Retinal pigment epithelial cell (primary cell): ENCODE data around the gene HPSE2.

ENCODE experiments used
- DNase-seq: peaks from one replicate; pipeline ENCODE4 v3.0.0-alpha.2; 2010; ENCODE audit warnings: low read depth
- H3K4me3 ChIP-seq: 2 replicates; pipeline ENCODE4 v1.5.1; 2011; ENCODE audit warnings: mild to moderate bottlenecking, low read length, control low read depth, moderate library complexity
- TF ChIP-seq, protein P1 (sequence below): conservative IDR thresholded peaks from 2 replicates; pipeline ENCODE4 v1.5.1; 2011; ENCODE audit warnings: low read depth, low read length, control low read depth, inconsistent platforms

Gene HPSE2

GRCh38 chr10:98456686-98457482 lies 778.8 kb downstream of the HPSE2 start:
- TF ChIP-seq, protein P1, sequence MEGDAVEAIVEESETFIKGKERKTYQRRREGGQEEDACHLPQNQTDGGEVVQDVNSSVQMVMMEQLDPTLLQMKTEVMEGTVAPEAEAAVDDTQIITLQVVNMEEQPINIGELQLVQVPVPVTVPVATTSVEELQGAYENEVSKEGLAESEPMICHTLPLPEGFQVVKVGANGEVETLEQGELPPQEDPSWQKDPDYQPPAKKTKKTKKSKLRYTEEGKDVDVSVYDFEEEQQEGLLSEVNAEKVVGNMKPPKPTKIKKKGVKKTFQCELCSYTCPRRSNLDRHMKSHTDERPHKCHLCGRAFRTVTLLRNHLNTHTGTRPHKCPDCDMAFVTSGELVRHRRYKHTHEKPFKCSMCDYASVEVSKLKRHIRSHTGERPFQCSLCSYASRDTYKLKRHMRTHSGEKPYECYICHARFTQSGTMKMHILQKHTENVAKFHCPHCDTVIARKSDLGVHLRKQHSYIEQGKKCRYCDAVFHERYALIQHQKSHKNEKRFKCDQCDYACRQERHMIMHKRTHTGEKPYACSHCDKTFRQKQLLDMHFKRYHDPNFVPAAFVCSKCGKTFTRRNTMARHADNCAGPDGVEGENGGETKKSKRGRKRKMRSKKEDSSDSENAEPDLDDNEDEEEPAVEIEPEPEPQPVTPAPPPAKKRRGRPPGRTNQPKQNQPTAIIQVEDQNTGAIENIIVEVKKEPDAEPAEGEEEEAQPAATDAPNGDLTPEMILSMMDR, result no peak
- DNase-seq, result no peak
- no peak overlapping the region for H3K4me3 ChIP-seq

GRCh38 chr10:98456043-98456570 lies 779.5 kb downstream of the HPSE2 start:
- no peak overlapping the region for H3K4me3 ChIP-seq
- TF ChIP-seq, protein P1, result no peak
- DNase-seq, result no peak

GRCh38 chr10:98453729-98454128 lies 781.9 kb downstream of the HPSE2 start:
- no peak overlapping the region for H3K4me3 ChIP-seq
- DNase-seq, result no peak
- TF ChIP-seq, protein P1, result no peak

GRCh38 chr10:98450618-98451017 lies 785.0 kb downstream of the HPSE2 start:
- TF ChIP-seq, protein P1, result no peak
- no peak overlapping the region for H3K4me3 ChIP-seq
- no peak for DNase-seq

GRCh38 chr10:98449287-98449686 lies 786.4 kb downstream of the HPSE2 start:
- no peak for DNase-seq
- no peak overlapping the region for H3K4me3 ChIP-seq
- TF ChIP-seq, protein P1, result no peak

DNA sequence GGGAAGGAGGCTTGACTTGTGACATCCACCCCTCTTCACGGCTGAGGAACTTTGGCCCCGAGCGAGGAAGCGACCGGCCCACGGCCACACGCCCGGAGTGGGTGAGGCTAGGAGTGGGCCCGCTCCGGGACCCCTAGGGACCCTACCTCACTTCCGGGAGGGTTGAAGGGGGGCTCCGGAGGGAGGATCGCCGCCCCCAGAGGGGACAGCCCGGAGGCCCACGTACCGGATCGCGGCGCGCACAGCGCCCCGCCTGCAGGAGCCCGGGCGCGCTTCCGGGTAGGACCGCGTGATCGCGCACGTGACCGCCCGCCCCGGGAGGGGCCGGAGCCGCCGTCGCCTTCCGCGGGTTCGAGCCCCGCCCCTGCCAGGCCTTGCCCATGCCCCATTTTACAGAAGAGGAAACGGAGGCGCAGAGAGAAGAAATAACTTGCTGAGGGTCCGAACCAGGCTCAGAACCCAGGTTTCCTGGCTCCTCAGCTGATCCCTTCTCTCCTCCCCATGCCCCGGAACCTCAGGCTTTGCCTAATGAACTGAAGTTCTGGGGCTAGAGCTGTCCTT lies 788.9 kb downstream of the HPSE2 start, which contains the start of gene HPS1:
Gene HPS1 (minus strand): TSS at position 275 of the 561 bp plus-strand sequence. CDS start 3,695 bp downstream, outside the sequence.
- peak within 1 kb of the TSS; percentile 81 for H3K4me3 ChIP-seq
- TF ChIP-seq, protein P1, result no peak
- no peak for DNase-seq
